K562 (cell line): ENCODE results near the gene ARF1. TPM values are rescaled to one million over a fixed set of nuclear protein-coding genes. Genes with fewer than 3 reads are reported as not detected.

Experiments used
- ATAC-seq: fragments of 200-7000 bp; cut with Tn5 transposase; 3 replicates; pipeline ENCODE4 v1.9.1; 2020; ENCODE audit warnings: moderate library complexity
- Bru-seq: library from RNA; stranded (reverse); fragments of 400-500 nt; gene quantifications from one replicate; lab custom pipeline; 2021; lab: Mats Ljungman, UMichigan
- BruChase-seq, 2 experiments: library from RNA; stranded (reverse); fragments of 400-500 nt; gene quantifications; one replicate each; lab custom pipeline; 2021; lab: Mats Ljungman, UMichigan
- BruUV-seq: library from RNA; stranded (reverse); fragments of 400-500 nt; replicated peaks from 2 replicates; lab custom pipeline; 2021; lab: Mats Ljungman, UMichigan
- CTCF ChIA-PET: fragments of 300-600 bp; formaldehyde crosslinking; extraction: SDS; loops from one replicate; lab custom pipeline; 2021; ENCODE audit warnings: low intra/inter-chr PET ratio; lab: Yijun Ruan, JAX
- POLR2A ChIA-PET: fragments of 300-600, 350-650 bp; sonication (Branson Sonifier 250); formaldehyde crosslinking; extraction: SDS; loops from one replicate; lab custom pipeline; 2021; ENCODE audit warnings: antibody characterized with exemption, inconsistent platforms; lab: Yijun Ruan, JAX
- DNase-seq, 4 experiments: peaks; one replicate each; pipeline versions ENCODE4 v3.0.0 to v3.0.0-alpha.2; 2011 to 2018; ENCODE audit warnings: low spot score in 3 of 4, mixed read lengths in 3 of 4; ENCODE audit errors: extremely low read depth in 1 of 4
- FAIRE-seq: peaks from 2 replicates; lab custom pipeline; 2011; peaks lifted over from hg19 to GRCh38; lab: Jason Lieb, UNC
- H2AFZ ChIP-seq: 2 replicates; pipeline ENCODE4 v1.6.0; 2011; ENCODE audit warnings: low read depth, low read length, control low read depth, inconsistent platforms
- H3K27ac ChIP-seq: fragments of 200-600 bp; 3 replicates; pipeline ENCODE4 v1.8.0; 2011; ENCODE audit warnings: low read depth, mild to moderate bottlenecking, control low read depth, inconsistent platforms, low read length, moderate library complexity, mixed read lengths; ENCODE audit errors: extremely low read depth
- H3K27me3 ChIP-seq, 2 experiments: fragments of 300-600 bp in 1 of 2; 2 replicates in 1 of 2; 3 replicates in 1 of 2; pipeline versions ENCODE4 v1.6.0 to v1.8.0; 2011; ENCODE audit warnings: inconsistent platforms in 2 of 2, low read length in 2 of 2, mild to moderate bottlenecking in 1 of 2, mixed read lengths in 1 of 2, moderate library complexity in 1 of 2; ENCODE audit not compliant: control insufficient read depth in 2 of 2, insufficient read depth in 2 of 2
- H3K36me3 ChIP-seq: fragments of 300-600 bp; 3 replicates; pipeline ENCODE4 v1.8.0; 2011; ENCODE audit warnings: mild to moderate bottlenecking, low read length, inconsistent platforms; ENCODE audit not compliant: control insufficient read depth, insufficient read depth
- H3K4me1 ChIP-seq, 2 experiments: fragments of 200-600 bp in 1 of 2; replicated peaks in 1 of 2; 2 replicates in 1 of 2; 3 replicates in 1 of 2; pipeline versions ENCODE4 v1.5.1 to v1.8.0; 2011; ENCODE audit warnings: inconsistent platforms in 2 of 2, low read length in 2 of 2, mild to moderate bottlenecking in 1 of 2, mixed read lengths in 1 of 2, moderate library complexity in 1 of 2; ENCODE audit not compliant: control insufficient read depth in 2 of 2, insufficient read depth in 2 of 2
- H3K4me2 ChIP-seq: 2 replicates; pipeline ENCODE4 v1.6.1; 2011; ENCODE audit warnings: low read length, control low read depth, inconsistent platforms, mixed read lengths; ENCODE audit not compliant: insufficient read depth
- H3K4me3 ChIP-seq: fragments of 200-600 bp; sonication (generic), shearing (Covaris generic); 2 replicates; pipeline ENCODE4 v1.5.1; 2016; ENCODE audit warnings: control low read depth, inconsistent platforms
- H3K79me2 ChIP-seq: fragments of 200-600 bp; 3 replicates; pipeline ENCODE4 v1.8.0; 2011; ENCODE audit warnings: low read length, inconsistent platforms; ENCODE audit not compliant: control insufficient read depth, insufficient read depth
- H3K9ac ChIP-seq, 2 experiments: 2 replicates each; pipeline versions ENCODE4 v1.6.0 to v1.6.1; 2011; ENCODE audit warnings: low read depth in 2 of 2, low read length in 2 of 2, control low read depth in 1 of 2, inconsistent platforms in 1 of 2, mild to moderate bottlenecking in 1 of 2, mixed read lengths in 1 of 2; ENCODE audit not compliant: insufficient read depth in 1 of 2
- H3K9me1 ChIP-seq: one replicate; pipeline ENCODE4 v1.6.0; 2011; ENCODE audit warnings: inconsistent platforms, mild to moderate bottlenecking, low read length, moderate library complexity; ENCODE audit not compliant: control insufficient read depth, insufficient read depth
- H3K9me3 ChIP-seq: replicated peaks from 2 replicates; pipeline ENCODE4 v1.5.1; 2011; ENCODE audit warnings: low read depth, low read length, inconsistent platforms; ENCODE audit not compliant: control insufficient read depth, insufficient read depth
- H4K20me1 ChIP-seq: replicated peaks from 2 replicates; pipeline ENCODE4 v1.6.1; 2011; ENCODE audit warnings: low read length, inconsistent platforms, mixed read lengths; ENCODE audit not compliant: control insufficient read depth, insufficient read depth
- CAMTA2 ChIP-seq: fragments of 250-450 bp; sonication (Bioruptor Pico); conservative IDR thresholded peaks from 2 replicates; pipeline ENCODE4 v1.5.1; 2022
- CHD1 ChIP-seq: fragments of 200-600 bp; sonication (generic); IDR thresholded peaks from one replicate; pipeline ENCODE4 v1.6.1; 2012; ENCODE audit warnings: mild to moderate bottlenecking, moderate library complexity, low read length, inconsistent platforms
- E2F3 ChIP-seq: fragments of 250-450 bp; sonication (Bioruptor Pico); IDR thresholded peaks from 2 replicates; pipeline ENCODE4 v1.4.0; 2020; ENCODE audit warnings: mild to moderate bottlenecking
- EP400 ChIP-seq: fragments of 450-650 bp; IDR thresholded peaks from 2 replicates; pipeline ENCODE4 v1.6.1; 2017; ENCODE audit warnings: antibody characterized with exemption, mild to moderate bottlenecking, moderate library complexity
- FOXP1 ChIP-seq: sonication (generic); formaldehyde crosslinking; IDR thresholded peaks from 2 replicates; pipeline ENCODE4 v1.8.0; 2022; ENCODE audit warnings: mild to moderate bottlenecking, missing genetic modification reagents
- HEY1 ChIP-seq: fragments of 250-450 bp; sonication (Bioruptor Pico); IDR thresholded peaks from 2 replicates; pipeline ENCODE4 v1.5.0; 2020; ENCODE audit warnings: mild to moderate bottlenecking, moderate library complexity, borderline replicate concordance
- OTX1 ChIP-seq: fragments of 450-650 bp; formaldehyde crosslinking; IDR thresholded peaks from 2 replicates; pipeline ENCODE4 v1.4.0; 2022; ENCODE audit warnings: mild to moderate bottlenecking
- TEAD2 ChIP-seq: fragments of 450-650 bp; IDR thresholded peaks from 2 replicates; pipeline ENCODE4 v1.6.1; 2016; ENCODE audit warnings: missing genetic modification characterization, control low read depth, missing compliant biosample characterization
- ZNF23 ChIP-seq: fragments of 250-450 bp; sonication (Bioruptor Pico); IDR thresholded peaks from 2 replicates; pipeline ENCODE4 v1.4.0; 2020; ENCODE audit warnings: mild to moderate bottlenecking
- ZNF354B ChIP-seq: fragments of 250-450 bp; sonication (Bioruptor Pico); IDR thresholded peaks from 2 replicates; pipeline ENCODE4 v1.4.0; 2020
- ZNF764 ChIP-seq: fragments of 250-450 bp; sonication (Bioruptor Pico); IDR thresholded peaks from 2 replicates; pipeline ENCODE4 v1.4.0; 2020; ENCODE audit warnings: low read depth, mild to moderate bottlenecking, moderate library complexity
- WGBS: fragments of 100-300 bp; shearing (Covaris generic); methylation state at CpG from one replicate; pipeline ENCODE4 v1.1.6; 2016; ENCODE audit warnings: low coverage, mixed read lengths; ENCODE audit not compliant: insufficient coverage; ENCODE audit errors: missing lambda C conversion rate; 5-methylcytosine and 5-hydroxymethylcytosine counted together
- in situ Hi-C: fragments of 300-500 bp; cut with MboI; formaldehyde crosslinking; loops from 4 replicates; pipeline ENCODE4 v1.15.0; 2018; ENCODE audit warnings: inconsistent platforms, mixed read lengths
- intact Hi-C: fragments of 100-400 bp; cut with micrococcal nuclease; formaldehyde crosslinking; loops from 2 replicates; pipeline ENCODE4 v1.14.2; 2022
- long read RNA-seq, 3 experiments: library from polyadenylated mRNA in 2 of 3; library from RNA in 1 of 3; unstranded in 2 of 3; stranded (forward) in 1 of 3; transcript quantifications; one replicate each; pipeline ENCODE4 v2.0.0, GENCODE V29; 2019 to 2022
- polyA minus RNA-seq, 3 experiments: library from RNA; depleted of rRNA, polyadenylated mRNA; stranded (reverse); fragments of >200 nt; gene quantifications; 2 replicates each; pipeline ENCODE4 v1.2.3, GENCODE V29; 2011
- polyA plus RNA-seq, 8 experiments: library from polyadenylated mRNA; depleted of rRNA in 4 of 8; stranded (reverse) in 5 of 8; unstranded in 3 of 8; fragments of >200 nt; fragmentation: Nextera tagmentation in 2 of 8; fragmentation: Illumina TruSeq in 1 of 8; extraction: Ambion mirVana in 2 of 8; extraction: Trizol in 1 of 8; gene quantifications; 2 replicates each; pipeline versions ENCODE4 v1.2.1 to v1.2.3, GENCODE V29; 2011 to 2014; ENCODE audit warnings: inconsistent platforms in 1 of 8, missing spikeins in 1 of 8
- total RNA-seq, 7 experiments: library from RNA; depleted of rRNA in 6 of 7; stranded (reverse); fragments of >200 nt in 6 of 7; fragmentation: Illumina TruSeq in 2 of 7; extraction: Trizol in 2 of 7; gene quantifications; 2 replicates each; pipeline versions ENCODE4 v1.2.1 to v1.2.3, GENCODE V29; 2011 to 2021; ENCODE audit warnings: low replicate concordance in 1 of 7
- TF ChIP-seq, protein P1 (sequence below), 2 experiments: fragments of 450-650 bp in 1 of 2; sonication (generic) in 1 of 2; formaldehyde crosslinking in 1 of 2; IDR thresholded peaks in 1 of 2; conservative IDR thresholded peaks in 1 of 2; 2 replicates each; pipeline versions ENCODE4 v1.6.1 to v1.8.1; 2016 to 2023; ENCODE audit warnings: mild to moderate bottlenecking in 2 of 2, moderate library complexity in 2 of 2, inconsistent platforms in 1 of 2, missing genetic modification reagents in 1 of 2
- TF ChIP-seq, protein P2 (sequence below): fragments of 450-650 bp; IDR thresholded peaks from 2 replicates; pipeline ENCODE4 v1.6.1; 2017; ENCODE audit warnings: antibody characterized with exemption

The ARF1 gene
- 99.7 and 210 TPM in 2 replicates for total RNA-seq (2011; cell fraction: chromatin; rRNA removed; ENCODE audit: low replicate concordance)
- total RNA-seq (2011; cell fraction: nucleolus; rRNA removed): 245 and 251 TPM in 2 replicates
- 187 and 199 TPM in 2 replicates for total RNA-seq (2011; cell fraction: nucleoplasm; rRNA removed)
- total RNA-seq (2014; rRNA removed) (325 and 442 TPM in 2 replicates), total RNA-seq (2014; rRNA removed; fragmentation: Illumina TruSeq; extraction: Trizol) (120 and 140 TPM in 2 replicates), total RNA-seq (2015; rRNA removed; fragmentation: Illumina TruSeq; extraction: Trizol) (192 and 198 TPM in 2 replicates), total RNA-seq (2021) (472 and 483 TPM in 2 replicates), polyA plus RNA-seq (2011; rRNA removed) (351 and 621 TPM in 2 replicates), polyA plus RNA-seq (2014; fragmentation: Illumina TruSeq; extraction: Trizol) (593 and 811 TPM in 2 replicates), polyA plus RNA-seq (2014; fragmentation: Nextera tagmentation; extraction: Ambion mirVana) (100 to 1,000 TPM in 1 of 2 experiments, 10 to 100 TPM in 1; 69.8 to 232 TPM), polyA plus RNA-seq (2014; rRNA removed) (435 and 476 TPM in 2 replicates), polyA minus RNA-seq (2011; rRNA and poly(A)+ RNA removed) (408 and 480 TPM in 2 replicates), Bru-seq, nascent RNA (percentile 98 among the genes with signal in this experiment), BruChase-seq, experiment 1, labeled RNA remaining after a 2-hour chase (percentile 98 among the genes with signal in this experiment), BruChase-seq, experiment 2, labeled RNA remaining after a 6-hour chase (percentile 97 among the genes with signal in this experiment)
- polyA plus RNA-seq (2011; cell fraction: cytosol; rRNA removed): 776 and 1,036 TPM in 2 replicates
- 257 and 274 TPM in 2 replicates for polyA plus RNA-seq (2011; cell fraction: nucleus; rRNA removed)
- 485 and 750 TPM in 2 replicates for polyA plus RNA-seq (2012)
- 429 and 660 TPM in 2 replicates for polyA minus RNA-seq (2011; cell fraction: cytosol; rRNA and poly(A)+ RNA removed)
- 68.0 and 128 TPM in 2 replicates for polyA minus RNA-seq (2011; cell fraction: nucleus; rRNA and poly(A)+ RNA removed)
- long read RNA-seq, experiment 1, transcript ARF1-201 (5 exons, 1,888 nt): major isoform, 1,479 of 1,984 reads
- long read RNA-seq, experiment 1, transcript ARF1-213 (5 exons, 1,972 nt): minor isoform, 30 of 1,984 reads
- long read RNA-seq, experiment 1, partial matches to known transcripts: 155 of 1,984 reads
- long read RNA-seq, experiment 1, other reads (novel, unspliced or antisense): 315 of 1,984 reads
- long read RNA-seq, experiment 2, transcript ARF1-201 (5 exons, 1,888 nt): major isoform, 318 of 605 reads
- long read RNA-seq, experiment 2, partial matches to known transcripts: 270 of 605 reads
- long read RNA-seq, experiment 2, other reads (novel, unspliced or antisense): 10 of 605 reads
- long read RNA-seq, experiment 3, transcript ARF1-201 (5 exons, 1,888 nt): major isoform, 1,357 of 1,504 reads
- long read RNA-seq, experiment 3, transcript ARF1-213 (5 exons, 1,972 nt): minor isoform, 16 of 1,504 reads
- long read RNA-seq, experiment 3, partial matches to known transcripts: 95 of 1,504 reads
- long read RNA-seq, experiment 3, other reads (novel, unspliced or antisense): 33 of 1,504 reads

DNA sequence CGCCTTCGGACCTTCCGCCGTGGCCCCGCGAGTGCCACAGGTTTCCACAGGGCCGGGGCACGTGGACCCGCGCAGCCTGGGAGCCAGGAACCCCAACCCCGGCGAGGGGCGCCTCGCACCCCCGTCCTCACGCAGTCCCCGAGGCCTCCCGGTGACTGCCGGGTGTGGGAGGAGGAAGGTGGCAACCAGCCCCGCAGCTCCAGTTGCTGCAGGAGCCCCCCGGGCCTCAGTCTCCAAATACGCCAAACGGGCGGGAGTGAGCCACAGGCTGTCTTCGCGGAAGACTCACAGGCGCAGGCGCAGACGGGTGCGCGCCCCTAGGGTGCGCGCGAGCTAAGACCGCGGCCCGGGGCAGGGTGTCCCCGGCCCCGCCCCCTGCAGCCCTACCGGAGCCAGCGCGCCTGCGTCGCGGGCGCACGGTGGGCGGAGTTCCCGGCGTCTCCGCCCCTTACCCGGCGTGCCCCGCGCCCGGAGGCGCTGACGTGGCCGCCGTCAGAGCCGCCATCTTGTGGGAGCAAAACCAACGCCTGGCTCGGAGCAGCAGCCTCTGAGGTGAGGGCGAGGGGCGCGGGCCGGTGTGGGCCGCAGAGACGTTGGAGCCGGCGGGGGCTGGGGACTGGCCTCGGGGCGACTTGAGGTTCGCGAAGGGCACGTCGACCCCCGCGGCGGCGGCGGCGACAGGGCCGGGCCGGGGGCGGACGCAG, at the start of gene ARF1:
Gene ARF1 (plus strand): TSS at position 495 of the 704 bp plus-strand sequence. CDS start 14,407 bp downstream, outside the sequence.
- no TSS peak for BruUV-seq
- peaks cover 30% of the 10 kb centered on the region for H3K9me1 ChIP-seq
- H3K27ac ChIP-seq: peak within 1 kb of the TSS; percentile 98
- 1% methylated on average over 36 of the region's 87 CpGs for WGBS
- peaks cover 51% of the 10 kb centered on the region for H4K20me1 ChIP-seq
- ChIA-PET POLR2A (interaction anchor here (0.5 to 4.3 kb wide), 16 partner anchors 10 to 1587 kb away, joined by 3 to 36 read pairs (median 3); partner anchors contain the start of gene JMJD4), CTCF (interaction anchor here (1.0 kb wide), 1 partner anchor 58 kb away, joined by 3 read pairs; the partner anchor contains the start of gene GUK1)
- in situ Hi-C loops: no loop called here
- peak within 1 kb of the TSS; percentile 100 for H3K4me2 ChIP-seq
- H3K9me3 ChIP-seq: no peaks in the 10 kb centered on the region
- FAIRE-seq (peak; percentile 88), DNase-seq (peak; percentile 97 to 100 (median 98)), ATAC-seq (peak; percentile 88)
- peaks cover 39% of the 10 kb centered on the region for H3K36me3 ChIP-seq
- peaks cover 68% of the 10 kb centered on the region for H3K79me2 ChIP-seq
- H2AFZ ChIP-seq: peak within 1 kb of the TSS; percentile 89
- H3K4me3 ChIP-seq: peak within 1 kb of the TSS; percentile 96
- no peaks in the 10 kb centered on the region for H3K27me3 ChIP-seq
- H3K9ac ChIP-seq: peak within 1 kb of the TSS; percentile 99 to 100
- H3K4me1 ChIP-seq: peaks cover 34 to 55% of the 10 kb centered on the region in 2 experiments; a peak in 4 of 5 replicates
- intact Hi-C loops: no loop called here
- TF ChIP-seq CAMTA2 (CRISPR knock-in tag) (0 out of 2 replicates have a peak, but pooled peaks have one; percentile 68), ZNF354B (no peak), TEAD2 (tag) (no peak), EP400 (peak; percentile 97), FOXP1 (CRISPR knock-in tag) (0 out of 2 replicates have a peak, but pooled peaks have one; percentile 59), ZNF23 (CRISPR knock-in tag) (no peak), OTX1 (CRISPR knock-in tag) (peak; percentile 82), E2F3 (CRISPR knock-in tag) (peak; percentile 95), ZNF764 (CRISPR knock-in tag) (no peak), HEY1 (CRISPR knock-in tag) (0 out of 2 replicates have a peak, but pooled peaks have one; percentile 42), CHD1 (no peak)
- TF ChIP-seq, protein P1, sequence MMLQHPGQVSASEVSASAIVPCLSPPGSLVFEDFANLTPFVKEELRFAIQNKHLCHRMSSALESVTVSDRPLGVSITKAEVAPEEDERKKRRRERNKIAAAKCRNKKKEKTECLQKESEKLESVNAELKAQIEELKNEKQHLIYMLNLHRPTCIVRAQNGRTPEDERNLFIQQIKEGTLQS (IDR thresholded peaks at IDR 0.05): peak; percentile 7; the same call in 1 of the 2 replicates
- TF ChIP-seq, protein P1 (CRISPR knock-in tag; conservative IDR thresholded peaks at IDR 0.05): no peak
- TF ChIP-seq, protein P2, sequence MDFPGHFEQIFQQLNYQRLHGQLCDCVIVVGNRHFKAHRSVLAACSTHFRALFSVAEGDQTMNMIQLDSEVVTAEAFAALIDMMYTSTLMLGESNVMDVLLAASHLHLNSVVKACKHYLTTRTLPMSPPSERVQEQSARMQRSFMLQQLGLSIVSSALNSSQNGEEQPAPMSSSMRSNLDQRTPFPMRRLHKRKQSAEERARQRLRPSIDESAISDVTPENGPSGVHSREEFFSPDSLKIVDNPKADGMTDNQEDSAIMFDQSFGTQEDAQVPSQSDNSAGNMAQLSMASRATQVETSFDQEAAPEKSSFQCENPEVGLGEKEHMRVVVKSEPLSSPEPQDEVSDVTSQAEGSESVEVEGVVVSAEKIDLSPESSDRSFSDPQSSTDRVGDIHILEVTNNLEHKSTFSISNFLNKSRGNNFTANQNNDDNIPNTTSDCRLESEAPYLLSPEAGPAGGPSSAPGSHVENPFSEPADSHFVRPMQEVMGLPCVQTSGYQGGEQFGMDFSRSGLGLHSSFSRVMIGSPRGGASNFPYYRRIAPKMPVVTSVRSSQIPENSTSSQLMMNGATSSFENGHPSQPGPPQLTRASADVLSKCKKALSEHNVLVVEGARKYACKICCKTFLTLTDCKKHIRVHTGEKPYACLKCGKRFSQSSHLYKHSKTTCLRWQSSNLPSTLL: no peak
